ENCODE results near the gene XYLT1.
A peak's percentile ranks its signal among the peaks of the same experiment; 100 is the strongest.

The XYLT1 gene

GRCh38 chr16:17301184-17301583 lies 169.6 kb downstream of the XYLT1 start:
- H3K4me3 ChIP-seq (ENCODE audit: low read length), result no peak overlapping the region
- no peak for DNase-seq (ENCODE audit: low read depth)
- TF ChIP-seq, protein P1, sequence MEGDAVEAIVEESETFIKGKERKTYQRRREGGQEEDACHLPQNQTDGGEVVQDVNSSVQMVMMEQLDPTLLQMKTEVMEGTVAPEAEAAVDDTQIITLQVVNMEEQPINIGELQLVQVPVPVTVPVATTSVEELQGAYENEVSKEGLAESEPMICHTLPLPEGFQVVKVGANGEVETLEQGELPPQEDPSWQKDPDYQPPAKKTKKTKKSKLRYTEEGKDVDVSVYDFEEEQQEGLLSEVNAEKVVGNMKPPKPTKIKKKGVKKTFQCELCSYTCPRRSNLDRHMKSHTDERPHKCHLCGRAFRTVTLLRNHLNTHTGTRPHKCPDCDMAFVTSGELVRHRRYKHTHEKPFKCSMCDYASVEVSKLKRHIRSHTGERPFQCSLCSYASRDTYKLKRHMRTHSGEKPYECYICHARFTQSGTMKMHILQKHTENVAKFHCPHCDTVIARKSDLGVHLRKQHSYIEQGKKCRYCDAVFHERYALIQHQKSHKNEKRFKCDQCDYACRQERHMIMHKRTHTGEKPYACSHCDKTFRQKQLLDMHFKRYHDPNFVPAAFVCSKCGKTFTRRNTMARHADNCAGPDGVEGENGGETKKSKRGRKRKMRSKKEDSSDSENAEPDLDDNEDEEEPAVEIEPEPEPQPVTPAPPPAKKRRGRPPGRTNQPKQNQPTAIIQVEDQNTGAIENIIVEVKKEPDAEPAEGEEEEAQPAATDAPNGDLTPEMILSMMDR (conservative IDR thresholded peaks at IDR 0.05; ENCODE audit: low read length), result no peak

DNA sequence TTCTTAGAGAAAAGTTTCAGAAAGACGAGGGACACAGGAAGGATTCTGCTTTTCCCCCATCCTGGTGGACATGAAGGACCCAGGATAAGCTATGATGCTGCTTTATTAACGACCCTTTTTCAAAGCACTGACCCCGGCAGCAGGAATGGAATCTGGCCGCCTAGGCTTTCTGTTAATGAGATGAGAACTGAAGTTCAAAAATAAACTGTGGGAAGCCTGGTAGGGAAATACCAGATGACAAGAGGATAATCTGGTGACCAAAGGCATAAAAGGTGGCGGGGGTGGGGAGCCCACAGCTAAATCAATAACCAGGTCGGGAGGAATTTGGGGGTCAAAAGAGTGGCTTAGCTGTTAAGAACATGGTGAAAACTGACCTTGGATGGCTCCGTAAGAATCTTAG lies 171.0 kb downstream of the XYLT1 start:
- no peak for DNase-seq (ENCODE audit: low read depth)
- H3K4me3 ChIP-seq (ENCODE audit: low read length), result no peak overlapping the region
- TF ChIP-seq, protein P1 (conservative IDR thresholded peaks at IDR 0.05; ENCODE audit: low read length), result no peak

DNA sequence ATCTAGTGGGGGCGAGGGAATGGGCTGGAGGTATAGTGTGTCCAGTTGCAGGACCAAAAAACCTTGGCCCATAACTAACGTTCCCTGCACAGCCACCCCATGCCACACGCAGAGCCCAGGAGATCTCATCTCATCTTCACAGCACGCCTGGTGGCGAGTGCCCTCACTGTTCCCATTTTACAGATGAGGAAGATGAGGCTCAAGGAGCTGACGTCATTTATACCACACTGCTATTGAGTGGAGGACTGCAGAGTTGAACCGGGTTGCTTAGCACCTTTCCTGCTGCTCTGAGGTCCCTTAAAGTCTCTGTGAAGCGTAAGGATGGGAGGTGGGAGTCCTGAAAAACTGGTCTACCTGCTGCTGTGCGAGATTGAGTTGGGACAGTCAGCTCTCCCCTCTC lies 172.5 kb downstream of the XYLT1 start:
- no peak overlapping the region for H3K4me3 ChIP-seq (ENCODE audit: low read length)
- DNase-seq (ENCODE audit: low read depth), result no peak
- TF ChIP-seq, protein P1 (conservative IDR thresholded peaks at IDR 0.05; ENCODE audit: low read length), result no peak

- no peak for DNase-seq (ENCODE audit: low read depth)
- TF ChIP-seq, protein P1 (conservative IDR thresholded peaks at IDR 0.05; ENCODE audit: low read length), result no peak
- H3K4me3 ChIP-seq (ENCODE audit: low read length), result no peak overlapping the region
These were observed 174.3 kb downstream of the XYLT1 start for GRCh38 chr16:17296431-17296830.

- peak; percentile 40 for DNase-seq (ENCODE audit: low read depth)
- no peak overlapping the region for H3K4me3 ChIP-seq (ENCODE audit: low read length)
- TF ChIP-seq, protein P1 (conservative IDR thresholded peaks at IDR 0.05; ENCODE audit: low read length), result no peak
These were observed 174.8 kb downstream of the XYLT1 start for GRCh38 chr16:17295948-17296347.

DNA sequence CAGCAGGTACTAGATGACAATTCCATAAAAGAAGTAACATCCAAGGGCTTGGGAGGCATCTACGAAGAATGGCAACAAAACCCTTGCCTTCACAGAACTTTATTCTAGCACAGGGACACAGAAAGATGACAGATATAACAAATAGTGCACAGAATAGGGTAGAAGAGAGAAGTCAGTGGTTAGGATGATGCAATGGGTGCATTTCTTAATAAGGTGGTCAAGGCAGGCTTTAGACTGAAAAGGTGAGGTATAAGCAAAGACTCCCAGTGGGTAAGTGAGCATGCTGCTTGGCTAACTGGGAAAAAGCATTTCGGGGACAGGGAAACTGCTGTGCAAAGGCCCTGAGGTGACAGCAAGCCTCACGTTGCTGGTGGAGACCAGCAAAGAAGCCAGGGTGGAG lies 175.9 kb downstream of the XYLT1 start:
- TF ChIP-seq, protein P1 (conservative IDR thresholded peaks at IDR 0.05; ENCODE audit: low read length), result no peak
- H3K4me3 ChIP-seq (ENCODE audit: low read length), result no peak overlapping the region
- DNase-seq (ENCODE audit: low read depth), result no peak

- H3K4me3 ChIP-seq (ENCODE audit: low read length), result no peak overlapping the region
- TF ChIP-seq, protein P1 (conservative IDR thresholded peaks at IDR 0.05; ENCODE audit: low read length), result no peak
- DNase-seq (ENCODE audit: low read depth), result no peak
These were observed 176.8 kb downstream of the XYLT1 start for GRCh38 chr16:17293813-17294558.
